HG02678 (cell line): ENCODE measurements around the gene SLC6A20.

Experiments
- ATAC-seq: cut with Tn5 transposase; IDR thresholded peaks from one replicate; pipeline ENCODE4 v1.9.1; 2021; ENCODE audit warnings: mild to moderate bottlenecking, moderate library complexity; ENCODE audit not compliant: unreplicated experiment

SLC6A20 gene

GRCh38 chr3:45803252-45803935 lies 7.1 kb upstream of the SLC6A20 start:
- ATAC-seq = no peak

GRCh38 chr3:45802146-45802545 lies 5.8 kb upstream of the SLC6A20 start:
- ATAC-seq = no peak

GRCh38 chr3:45800611-45801010 lies 4.3 kb upstream of the SLC6A20 start:
- no peak for ATAC-seq

GRCh38 chr3:45799586-45799985 lies 3.2 kb upstream of the SLC6A20 start:
- ATAC-seq = no peak

GRCh38 chr3:45798034-45798433 lies 1.7 kb upstream of the SLC6A20 start:
- ATAC-seq = no peak

- ATAC-seq = no peak
Observed at GRCh38 chr3:45796902-45797637, 734 bp upstream of the SLC6A20 start.

GRCh38 chr3:45795509-45795881 lies 841 bp downstream of the SLC6A20 start:
- ATAC-seq = no peak

- no peak for ATAC-seq
Observed at GRCh38 chr3:45794660-45795059, 1.7 kb downstream of the SLC6A20 start.

- no peak for ATAC-seq
Observed at GRCh38 chr3:45794177-45794560, 2.2 kb downstream of the SLC6A20 start.

GRCh38 chr3:45793482-45794176 lies 2.7 kb downstream of the SLC6A20 start:
- no peak for ATAC-seq

- no peak for ATAC-seq
Observed at GRCh38 chr3:45792516-45793172, 3.7 kb downstream of the SLC6A20 start.

GRCh38 chr3:45792036-45792435 lies 4.3 kb downstream of the SLC6A20 start:
- ATAC-seq = no peak

GRCh38 chr3:45790596-45790995 lies 5.7 kb downstream of the SLC6A20 start:
- ATAC-seq = no peak

GRCh38 chr3:45789235-45789812 lies 7.0 kb downstream of the SLC6A20 start:
- no peak for ATAC-seq

- ATAC-seq = no peak
Observed at GRCh38 chr3:45787551-45787950, 8.8 kb downstream of the SLC6A20 start.

- ATAC-seq = no peak
Observed at GRCh38 chr3:45786801-45787495, 9.4 kb downstream of the SLC6A20 start.

GRCh38 chr3:45785605-45786150 lies 10.7 kb downstream of the SLC6A20 start:
- no peak for ATAC-seq

- ATAC-seq = no peak
Observed at GRCh38 chr3:45783667-45784066, 12.7 kb downstream of the SLC6A20 start.

- ATAC-seq = no peak
Observed at GRCh38 chr3:45782381-45782780, 14.0 kb downstream of the SLC6A20 start.

- ATAC-seq = no peak
Observed at GRCh38 chr3:45781841-45782240, 14.5 kb downstream of the SLC6A20 start.
